ENCODE measurements around the gene R3HCC1L. TPM values are rescaled to one million over a fixed set of nuclear protein-coding genes. Genes with fewer than 3 reads are reported as not detected.

R3HCC1L gene
- total and polyA plus RNA-seq, 2 donors (not counting 1 experiment from before 2014, with no cell fraction given): 11.6 to 25.1 TPM

DNA sequence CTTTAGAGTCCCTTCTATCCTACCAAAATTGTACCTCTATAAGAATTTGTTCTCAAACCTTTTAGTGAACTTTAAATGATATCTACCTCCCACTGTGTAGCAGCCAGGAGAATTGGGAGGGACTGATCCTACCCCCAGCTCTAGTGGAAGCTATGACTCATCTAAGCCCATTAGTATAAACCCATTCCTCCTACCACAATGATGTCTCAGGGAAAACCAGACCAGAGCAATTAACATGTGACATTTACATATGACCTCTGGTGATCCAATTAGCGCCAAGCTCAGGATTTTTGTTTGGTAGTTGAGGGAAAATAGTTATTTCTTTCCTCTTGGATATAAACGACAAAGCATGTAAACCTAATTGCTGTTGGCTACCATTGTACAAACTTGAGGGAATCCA, 33.1 kb upstream of the R3HCC1L start:
- H3K9me3 ChIP-seq (ENCODE audit: control extremely low read depth in 1 of 3, control insufficient read depth in 2 of 3, insufficient read depth in 1 of 3, low read length in 2 of 3): no peaks in the 10 kb centered on the region
- no peak overlapping the region for H3K27ac ChIP-seq (ENCODE audit: low read length in 2 of 2)
- ChIA-PET CTCF (no interaction called here), POLR2A (no interaction called here)
- H3K36me3 ChIP-seq (replicated peaks in 1 of 2; ENCODE audit: control extremely low read depth in 1 of 2, control insufficient read depth in 1 of 2, extremely low read depth in 1 of 2, insufficient read depth in 2 of 2, low read length in 1 of 2): no peaks in the 10 kb centered on the region
- H4K20me1 ChIP-seq (ENCODE audit: control insufficient read depth, insufficient read depth, low read length, poor library complexity, severe bottlenecking): no peaks in the 10 kb centered on the region
- Mint-ChIP-seq H3K27me3 (no peaks in the 10 kb centered on the region), H3K27ac (no peak overlapping the region), H3K9me3 (ENCODE audit: insufficient read depth) (no peaks in the 10 kb centered on the region), H3K4me3 (no peak overlapping the region), H3K4me1 (no peaks in the 10 kb centered on the region)
- H3K9ac ChIP-seq (ENCODE audit: low read length): no peak overlapping the region
- intact Hi-C loops (cut with micrococcal nuclease): no loop called here
- H3K4me2 ChIP-seq (replicated peaks; ENCODE audit: low read depth, low read length, poor library complexity, severe bottlenecking): no peak overlapping the region
- no CpG with 5 or more reads among the region's 2 CpGs for WGBS (ENCODE audit: insufficient coverage)
- no peaks in the 10 kb centered on the region for H3K27me3 ChIP-seq (replicated peaks in 1 of 4; ENCODE audit: control extremely low read depth in 1 of 4, control insufficient read depth in 3 of 4, insufficient read depth in 4 of 4, low read length in 3 of 4)
- no peaks in the 10 kb centered on the region for H3K4me1 ChIP-seq (ENCODE audit: control insufficient read depth in 2 of 2, insufficient read depth in 2 of 2, low read length in 2 of 2)
- no peak overlapping the region for H3K4me3 ChIP-seq (ENCODE audit: control extremely low read depth in 1 of 5, extremely low read depth in 1 of 5, insufficient read depth in 1 of 5, low read depth in 2 of 5, low read length in 4 of 5)
- TF ChIP-seq CTCF (IDR thresholded peaks at IDR 0.05) (no peak), EZH2 (IDR thresholded peaks at IDR 0.05; ENCODE audit: borderline replicate concordance, insufficient read depth, low read depth, low read length, poor library complexity, severe bottlenecking) (no peak)
- no peaks in the 10 kb centered on the region for H3K79me2 ChIP-seq (ENCODE audit: control insufficient read depth, insufficient read depth, low read length)
- ATAC-seq (ENCODE audit: low read depth) (no peak), DNase-seq (no peak)
- H2AFZ ChIP-seq (ENCODE audit: insufficient read depth, low read depth, low read length, poor library complexity, severe bottlenecking): no peak overlapping the region

DNA sequence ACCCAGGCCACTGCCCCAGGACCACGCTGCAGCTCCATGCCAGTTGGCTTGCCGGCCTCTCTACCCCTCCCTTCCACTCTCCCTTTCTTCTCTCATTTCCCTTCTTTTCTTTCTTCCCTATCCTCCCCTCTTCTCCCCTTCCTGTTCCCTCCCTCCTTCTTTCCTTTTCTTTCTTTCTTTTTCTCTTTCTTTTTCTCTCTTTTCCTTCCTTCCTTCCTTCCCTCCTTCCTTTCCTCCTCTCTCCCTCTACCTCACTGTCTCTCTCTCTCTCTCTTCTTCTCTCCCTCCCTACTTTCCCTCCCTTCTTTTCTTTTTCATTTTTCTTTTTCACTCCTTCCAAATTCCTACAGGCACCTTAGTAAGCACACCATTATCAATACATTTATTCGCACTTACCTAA, 30.3 kb upstream of the R3HCC1L start:
- WGBS (ENCODE audit: insufficient coverage): 89% methylated on average over 3 of the region's 3 CpGs

More for the DNA sequence above, 30.3 kb upstream of the R3HCC1L start:
- ATAC-seq (ENCODE audit: low read depth) (no peak), DNase-seq (no peak)
- Histone ChIP-seq H3K4me1 (ENCODE audit: control insufficient read depth in 2 of 2, insufficient read depth in 2 of 2, low read length in 2 of 2) (no peaks in the 10 kb centered on the region), H3K4me3 (ENCODE audit: control extremely low read depth in 1 of 5, extremely low read depth in 1 of 5, insufficient read depth in 1 of 5, low read depth in 2 of 5, low read length in 4 of 5) (no peak overlapping the region), H3K27me3 (replicated peaks in 1 of 4; ENCODE audit: control extremely low read depth in 1 of 4, control insufficient read depth in 3 of 4, insufficient read depth in 4 of 4, low read length in 3 of 4) (peaks cover 0 to 5% (median 0%) of the 10 kb centered on the region in 4 experiments), H3K79me2 (ENCODE audit: control insufficient read depth, insufficient read depth, low read length) (no peaks in the 10 kb centered on the region), H3K9me3 (ENCODE audit: control extremely low read depth in 1 of 3, control insufficient read depth in 2 of 3, insufficient read depth in 1 of 3, low read length in 2 of 3) (no peaks in the 10 kb centered on the region), H3K27ac (ENCODE audit: low read length in 2 of 2) (no peak overlapping the region), H4K20me1 (ENCODE audit: control insufficient read depth, insufficient read depth, low read length, poor library complexity, severe bottlenecking) (no peaks in the 10 kb centered on the region), H3K4me2 (replicated peaks; ENCODE audit: low read depth, low read length, poor library complexity, severe bottlenecking) (no peak overlapping the region), H3K36me3 (replicated peaks in 1 of 2; ENCODE audit: control extremely low read depth in 1 of 2, control insufficient read depth in 1 of 2, extremely low read depth in 1 of 2, insufficient read depth in 2 of 2, low read length in 1 of 2) (no peaks in the 10 kb centered on the region), H2AFZ (ENCODE audit: insufficient read depth, low read depth, low read length, poor library complexity, severe bottlenecking) (no peak overlapping the region), H3K9ac (ENCODE audit: low read length) (no peak overlapping the region)
- Mint-ChIP-seq H3K9me3 (ENCODE audit: insufficient read depth) (no peaks in the 10 kb centered on the region), H3K4me3 (no peak overlapping the region), H3K4me1 (no peaks in the 10 kb centered on the region), H3K27me3 (peaks cover 11% of the 10 kb centered on the region), H3K27ac (no peak overlapping the region)
- TF ChIP-seq EZH2 (IDR thresholded peaks at IDR 0.05; ENCODE audit: borderline replicate concordance, insufficient read depth, low read depth, low read length, poor library complexity, severe bottlenecking): no peak
- no peak for TF ChIP-seq CTCF (IDR thresholded peaks at IDR 0.05)
- ChIA-PET POLR2A (no interaction called here), CTCF (no interaction called here)
- intact Hi-C loops (cut with micrococcal nuclease): no loop called here
